Measurements from ENCODE around the gene IL17D. TPM values are rescaled to one million over a fixed set of nuclear protein-coding genes. Genes with fewer than 3 reads are reported as not detected.
"Not testable (repeated sequence)": the region's sequence is repeated elsewhere in the genome, so short reads cannot be mapped to it uniquely, and the experiment has no call there.

IL17D gene
- total RNA-seq, 2 donors from 2014 or later = 0.21 to 0.76 TPM

- no peaks in the 10 kb centered on the region for H3K9me3 Mint-ChIP-seq
- no peak overlapping the region for H3K4me3 Mint-ChIP-seq
- no peak overlapping the region for H3K27ac Mint-ChIP-seq
- H3K4me1 Mint-ChIP-seq = no peaks in the 10 kb centered on the region
- no peaks in the 10 kb centered on the region for H3K36me3 Mint-ChIP-seq (ENCODE audit: low read depth)
- H3K27me3 Mint-ChIP-seq = peaks cover 10% of the 10 kb centered on the region
- no peak for ATAC-seq (replicated peaks)
Measured at GRCh38 chr13:20718958-20719566, 15.6 kb downstream of the IL17D start.

- Mint-ChIP-seq H3K9me3 (no peaks in the 10 kb centered on the region), H3K36me3 (ENCODE audit: low read depth) (no peaks in the 10 kb centered on the region)
- ATAC-seq (replicated peaks) = no peak
Measured at GRCh38 chr13:20719783-20720182, 16.3 kb downstream of the IL17D start.

GRCh38 chr13:20720499-20720898 is 17.0 kb downstream of the IL17D start:
- Mint-ChIP-seq H3K9me3 (no peaks in the 10 kb centered on the region), H3K4me1 (no peaks in the 10 kb centered on the region), H3K27ac (no peak overlapping the region), H3K4me3 (no peak overlapping the region), H3K36me3 (ENCODE audit: low read depth) (no peaks in the 10 kb centered on the region), H3K27me3 (peaks cover 8% of the 10 kb centered on the region)
- ATAC-seq (replicated peaks) = no peak

More at GRCh38 chr13:20719783-20720182, 16.3 kb downstream of the IL17D start:
- Mint-ChIP-seq H3K4me1 (no peaks in the 10 kb centered on the region), H3K27ac (no peak overlapping the region), H3K4me3 (no peak overlapping the region), H3K27me3 (peaks cover 8% of the 10 kb centered on the region)

- no peak for ATAC-seq (replicated peaks)
- H3K4me1 Mint-ChIP-seq = no peaks in the 10 kb centered on the region
- H3K4me3 Mint-ChIP-seq = no peak overlapping the region
- no peak overlapping the region for H3K27ac Mint-ChIP-seq
- no peaks in the 10 kb centered on the region for H3K36me3 Mint-ChIP-seq (ENCODE audit: low read depth)
- no peaks in the 10 kb centered on the region for H3K9me3 Mint-ChIP-seq
- peaks cover 8% of the 10 kb centered on the region for H3K27me3 Mint-ChIP-seq
Measured at GRCh38 chr13:20721058-20721453, 17.6 kb downstream of the IL17D start.

GRCh38 chr13:20721454-20722357 is 18.2 kb downstream of the IL17D start:
- Mint-ChIP-seq H3K36me3 (ENCODE audit: low read depth) (no peaks in the 10 kb centered on the region), H3K4me1 (no peaks in the 10 kb centered on the region), H3K9me3 (no peaks in the 10 kb centered on the region), H3K4me3 (peak overlapping the region; percentile 37), H3K27me3 (peaks cover 8% of the 10 kb centered on the region), H3K27ac (no peak overlapping the region)
- ATAC-seq (replicated peaks) = peak; percentile 42

- no peaks in the 10 kb centered on the region for H3K9me3 Mint-ChIP-seq
- no peak overlapping the region for H3K27ac Mint-ChIP-seq
- H3K4me1 Mint-ChIP-seq = no peaks in the 10 kb centered on the region
- H3K36me3 Mint-ChIP-seq (ENCODE audit: low read depth) = peaks cover 25% of the 10 kb centered on the region
- H3K4me3 Mint-ChIP-seq = no peak overlapping the region
- H3K27me3 Mint-ChIP-seq = peaks cover 3% of the 10 kb centered on the region
- no peak for ATAC-seq (replicated peaks)
Measured at GRCh38 chr13:20727856-20728255, 24.4 kb downstream of the IL17D start.

GRCh38 chr13:20728579-20729311 is 25.2 kb downstream of the IL17D start:
- H3K9me3 Mint-ChIP-seq = no peaks in the 10 kb centered on the region
- H3K27me3 Mint-ChIP-seq = no peaks in the 10 kb centered on the region
- no peak overlapping the region for H3K4me3 Mint-ChIP-seq
- peaks cover 25% of the 10 kb centered on the region for H3K36me3 Mint-ChIP-seq (ENCODE audit: low read depth)
- H3K27ac Mint-ChIP-seq = no peak overlapping the region
- no peaks in the 10 kb centered on the region for H3K4me1 Mint-ChIP-seq
- ATAC-seq (replicated peaks) = no peak

GRCh38 chr13:20729633-20730585 is 26.4 kb downstream of the IL17D start:
- ATAC-seq (replicated peaks) = no peak
- Mint-ChIP-seq H3K4me1 (no peaks in the 10 kb centered on the region), H3K27ac (no peak overlapping the region), H3K36me3 (ENCODE audit: low read depth) (peaks cover 25% of the 10 kb centered on the region), H3K9me3 (no peaks in the 10 kb centered on the region), H3K4me3 (no peak overlapping the region), H3K27me3 (no peaks in the 10 kb centered on the region)

GRCh38 chr13:20738616-20739015 is 35.1 kb downstream of the IL17D start:
- no peaks in the 10 kb centered on the region for H3K4me1 Mint-ChIP-seq
- no peaks in the 10 kb centered on the region for H3K9me3 Mint-ChIP-seq
- H3K4me3 Mint-ChIP-seq = no peak overlapping the region
- no peaks in the 10 kb centered on the region for H3K36me3 Mint-ChIP-seq (ENCODE audit: low read depth)
- H3K27ac Mint-ChIP-seq = no peak overlapping the region
- H3K27me3 Mint-ChIP-seq = no peaks in the 10 kb centered on the region
- no peak for ATAC-seq (replicated peaks)

- no peak for ATAC-seq (replicated peaks)
- Mint-ChIP-seq H3K9me3 (peaks cover 2% of the 10 kb centered on the region), H3K4me1 (no peaks in the 10 kb centered on the region), H3K36me3 (ENCODE audit: low read depth) (no peaks in the 10 kb centered on the region), H3K27me3 (no peaks in the 10 kb centered on the region), H3K27ac (no peak overlapping the region), H3K4me3 (no peak overlapping the region)
Measured at GRCh38 chr13:20740021-20740420, 36.5 kb downstream of the IL17D start.

GRCh38 chr13:20743830-20744404 is 40.4 kb downstream of the IL17D start:
- H3K27ac Mint-ChIP-seq; H3K4me3 Mint-ChIP-seq; H3K4me1 Mint-ChIP-seq; ATAC-seq (replicated peaks); H3K27me3 Mint-ChIP-seq; H3K36me3 Mint-ChIP-seq (ENCODE audit: low read depth): not testable (repeated sequence)
- H3K9me3 Mint-ChIP-seq = peaks cover 21% of the 10 kb centered on the region

- Mint-ChIP-seq H3K4me3 (no peak overlapping the region), H3K9me3 (peaks cover 48% of the 10 kb centered on the region), H3K27me3 (no peaks in the 10 kb centered on the region), H3K4me1 (no peaks in the 10 kb centered on the region), H3K27ac (no peak overlapping the region), H3K36me3 (ENCODE audit: low read depth) (peaks cover 11% of the 10 kb centered on the region)
- no peak for ATAC-seq (replicated peaks)
Measured at GRCh38 chr13:20749377-20749776, 45.9 kb downstream of the IL17D start.

GRCh38 chr13:20754009-20754408 is 50.5 kb downstream of the IL17D start:
- H3K27me3 Mint-ChIP-seq = no peaks in the 10 kb centered on the region
- no peaks in the 10 kb centered on the region for H3K4me1 Mint-ChIP-seq
- no peak overlapping the region for H3K4me3 Mint-ChIP-seq
- no peak overlapping the region for H3K27ac Mint-ChIP-seq
- peaks cover 26% of the 10 kb centered on the region for H3K9me3 Mint-ChIP-seq
- no peak for ATAC-seq (replicated peaks)
- H3K36me3 Mint-ChIP-seq (ENCODE audit: low read depth) = peaks cover 44% of the 10 kb centered on the region
